Measurements from ENCODE around the gene MX1. TPM values are rescaled to one million over a fixed set of nuclear protein-coding genes. Genes with fewer than 3 reads are reported as not detected.

Gene MX1
- total RNA-seq, 4 donors from 2014 or later = 35.4 to 62.6 (median 51.5) TPM

DNA sequence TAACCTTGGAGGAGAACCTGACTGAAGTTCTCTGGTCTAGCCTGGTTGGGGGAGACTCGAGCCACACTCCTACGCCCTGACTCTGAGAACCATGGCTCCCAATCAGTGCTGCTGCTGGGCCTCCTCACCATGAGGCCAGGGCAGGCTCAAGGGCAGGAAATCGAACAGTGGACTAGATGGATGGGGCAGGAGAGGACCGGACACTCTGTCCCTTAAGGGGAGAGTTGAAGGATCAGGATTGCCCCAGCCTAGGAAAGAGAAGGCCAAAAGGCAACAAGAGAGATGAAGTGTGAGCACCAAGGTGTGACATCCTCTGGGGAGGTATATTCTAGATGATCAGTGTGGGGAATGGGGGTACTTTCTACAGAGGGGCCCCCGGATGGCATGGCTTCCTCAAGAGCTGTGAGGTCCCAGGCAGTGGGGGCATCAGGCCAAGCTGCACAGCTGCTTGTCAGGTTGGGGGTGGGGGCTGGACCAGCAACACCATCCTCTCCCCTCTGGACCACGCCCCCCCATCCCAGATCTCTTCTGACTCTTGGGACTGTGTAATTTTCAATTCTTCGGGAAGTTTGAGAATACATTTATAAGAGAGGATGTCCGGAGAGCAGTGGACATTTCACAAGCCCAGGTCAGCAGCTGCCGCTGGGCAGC lies 34.0 kb downstream of the MX1 start:
- 85 to 88% methylated on average over 9 of the region's 9 CpGs for WGBS, 2 donors
- H3K4me3 ChIP-seq (replicated peaks in 1 of 3) = no peak overlapping the region
- H3K36me3 ChIP-seq = peaks cover 4 to 15% of the 10 kb centered on the region in 2 donors
- H3K9me3 ChIP-seq = no peaks in the 10 kb centered on the region
- TF ChIP-seq CTCF (IDR thresholded peaks at IDR 0.05) (no peak), POLR2A (IDR thresholded peaks at IDR 0.05) (no peak)
- H3K27me3 ChIP-seq = no peaks in the 10 kb centered on the region
- DNase-seq = no peak
- H3K4me1 ChIP-seq = peaks cover 12 to 20% of the 10 kb centered on the region in 2 donors
- H3K27ac ChIP-seq = no peak overlapping the region
- intact Hi-C loops (cut with DNase I) = loop anchor here (5.0 to 10.0 kb wide), 2 partner anchors 85 to 178 kb away; no protein-coding TSS in a partner anchor

DNA sequence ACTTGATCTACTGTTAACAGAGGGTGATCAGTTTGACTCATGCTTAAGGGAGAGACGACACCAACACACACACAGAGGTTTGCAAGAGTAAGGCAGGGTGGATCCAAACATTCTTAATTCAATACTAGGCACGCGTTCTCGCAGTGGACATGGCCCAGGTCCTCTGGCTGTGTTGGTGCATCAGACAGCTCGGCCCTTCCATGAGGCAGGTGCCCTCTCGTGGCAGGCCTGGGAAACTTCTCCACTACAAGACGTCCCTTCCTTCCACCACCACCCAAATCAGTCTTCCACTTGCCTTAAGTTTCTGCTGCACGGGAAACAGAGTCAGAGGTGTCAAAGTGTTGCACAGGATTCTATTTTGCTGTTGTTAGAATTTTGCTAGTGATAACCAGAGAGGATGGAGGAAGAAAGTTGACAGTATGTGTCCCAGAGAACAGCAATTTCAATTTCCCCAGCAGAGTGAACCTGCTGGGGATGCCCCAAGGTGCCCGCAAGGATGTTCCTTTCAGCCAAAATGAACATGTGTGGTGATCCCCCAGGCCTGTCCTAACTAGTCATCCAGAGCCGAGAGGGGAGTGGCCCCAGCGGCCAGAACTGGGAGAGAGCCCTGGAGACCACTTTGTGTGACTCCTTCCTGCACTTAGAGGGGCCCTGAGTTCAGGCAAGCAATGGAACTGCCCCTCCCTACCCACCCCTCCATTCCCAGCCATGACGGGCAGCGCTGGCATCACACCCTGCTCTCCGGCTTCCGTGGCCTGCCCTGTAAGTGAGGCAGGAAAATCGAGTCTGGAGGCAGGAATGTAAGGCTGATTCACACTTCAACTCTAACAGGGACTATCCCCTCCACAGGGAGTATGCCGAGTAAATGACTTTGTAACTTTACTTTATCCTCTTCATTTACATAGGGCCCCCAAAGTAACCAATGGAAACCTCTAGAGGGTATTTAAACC lies 34.8 kb downstream of the MX1 start:
- Histone ChIP-seq H3K4me1 (peaks cover 18 to 25% of the 10 kb centered on the region in 2 donors), H3K9me3 (no peaks in the 10 kb centered on the region), H3K4me3 (replicated peaks in 1 of 3) (no peak overlapping the region), H3K27ac (peak overlapping the region in 2 of 3 donors; percentile 42 to 70), H3K27me3 (no peaks in the 10 kb centered on the region), H3K36me3 (peaks cover 4 to 15% of the 10 kb centered on the region in 2 donors)
- intact Hi-C loops (cut with DNase I) = loop anchor here (5.0 kb wide), 1 partner anchor 179 kb away; no protein-coding TSS in a partner anchor
- TF ChIP-seq CTCF (IDR thresholded peaks at IDR 0.05) (peak; percentile 40 to 85 (median 82)), POLR2A (IDR thresholded peaks at IDR 0.05) (no peak)
- WGBS, 2 donors = 31 to 33% methylated on average over 13 to 15 of the region's 17 CpGs
- DNase-seq = peak; percentile 81 to 87

DNA sequence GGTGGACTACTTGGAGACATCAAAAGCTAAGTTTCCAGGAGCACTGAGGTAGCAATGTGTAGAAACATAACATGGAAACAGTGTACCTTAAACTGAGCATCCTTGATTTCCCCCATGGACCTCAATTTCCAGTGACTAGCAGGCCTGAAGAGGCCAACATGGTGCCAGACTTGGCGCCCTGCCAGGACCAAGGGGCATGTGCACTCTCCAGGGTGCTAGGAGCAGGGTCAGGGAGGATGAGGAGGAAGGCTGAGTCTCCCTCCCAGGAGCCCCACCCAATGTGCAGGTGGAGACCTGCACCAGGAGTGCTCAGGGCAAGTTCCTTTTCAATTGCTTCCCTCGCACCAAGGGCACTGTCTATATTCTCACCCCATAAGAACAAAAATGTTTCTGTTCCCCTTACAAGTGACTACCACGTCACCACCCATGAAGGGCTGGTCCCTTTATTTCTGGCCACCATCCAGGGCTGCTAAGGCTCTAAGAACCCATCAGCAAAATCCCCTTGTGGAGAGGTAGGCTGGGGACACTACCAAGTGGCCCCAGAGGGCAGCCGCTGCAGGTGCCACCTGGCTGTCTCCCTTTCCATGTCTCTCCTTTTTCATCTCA lies 39.2 kb downstream of the MX1 start:
- TF ChIP-seq CTCF (IDR thresholded peaks at IDR 0.05) (no peak), POLR2A (IDR thresholded peaks at IDR 0.05) (no peak)
- WGBS, 2 donors = 87 to 90% methylated on average over 4 of the region's 4 CpGs
- intact Hi-C loops (cut with DNase I) = no loop called here

GRCh38 chr21:41466024-41466820 lies 40.2 kb downstream of the MX1 start:
- Histone ChIP-seq H3K27me3 (no peaks in the 10 kb centered on the region), H3K4me1 (peaks cover 39 to 40% of the 10 kb centered on the region in 2 donors), H3K4me3 (replicated peaks in 1 of 3) (no peak overlapping the region), H3K9me3 (no peaks in the 10 kb centered on the region), H3K27ac (peak overlapping the region; percentile 75 to 92 (median 80)), H3K36me3 (peaks cover 0 to 18% of the 10 kb centered on the region in 2 donors)
- 71 to 80% methylated on average over 21 to 23 of the region's 23 CpGs for WGBS, 2 donors
- intact Hi-C loops (cut with DNase I) = no loop called here
- no peak for TF ChIP-seq POLR2A (IDR thresholded peaks at IDR 0.05)
- TF ChIP-seq CTCF (IDR thresholded peaks at IDR 0.05) = no peak
- peak; percentile 33 to 60 for DNase-seq

More for the DNA sequence above, 39.2 kb downstream of the MX1 start:
- H3K4me1 ChIP-seq = peaks cover 45 to 50% of the 10 kb centered on the region in 2 donors
- peaks cover 0 to 15% of the 10 kb centered on the region in 2 donors for H3K36me3 ChIP-seq
- no peaks in the 10 kb centered on the region for H3K27me3 ChIP-seq
- H3K4me3 ChIP-seq (replicated peaks in 1 of 3) = no peak overlapping the region
- DNase-seq = no peak
- H3K9me3 ChIP-seq = no peaks in the 10 kb centered on the region
- peak overlapping the region; percentile 75 to 92 (median 80) for H3K27ac ChIP-seq

Data from thyroid gland (tissue), 4 donors.